Stimulated activated CD4-positive, alpha-beta T cell treated with anti-CD3 and anti-CD28 coated beads, TNF-alpha, amount 100 ng/mL, for 48 hours (primary cell): ENCODE results near the gene WDR76.
"Not testable (repeated sequence)": the region's sequence is repeated elsewhere in the genome, so short reads cannot be mapped to it uniquely, and the experiment has no call there.

Experiments
- DNase-seq, 3 donors: peaks; one replicate each; pipeline ENCODE4 v3.0.0-alpha.2; 2020; ENCODE audit warnings: low read depth in 3 of 3

WDR76 gene

DNA sequence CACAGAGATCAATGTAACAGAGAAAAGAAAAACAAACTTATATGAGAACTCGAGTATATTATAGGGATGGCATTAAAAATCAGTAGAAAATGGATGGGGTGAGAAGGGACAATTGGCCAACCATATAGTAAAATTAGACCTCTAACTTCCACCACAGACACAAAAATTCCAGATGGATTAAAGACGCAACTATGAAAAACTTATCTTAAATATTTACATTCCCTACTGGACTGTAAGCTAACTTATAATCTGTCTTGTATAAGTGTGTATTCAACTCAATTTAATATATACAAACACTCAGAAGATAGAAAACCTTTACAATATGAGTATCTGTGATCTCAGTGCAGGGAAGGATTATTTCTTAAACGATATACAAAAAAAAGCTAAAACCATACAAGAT, 5.3 kb upstream of the WDR76 start:
- no peak for DNase-seq

GRCh38 chr15:43824302-43825246, 2.2 kb upstream of the WDR76 start, which contains the start of gene MFAP1:
MFAP1 (minus strand) TSS chr15:43824690; CDS start chr15:43824569, 121 bp downstream.
- peak; percentile 84 to 90 (median 88) for DNase-seq

DNA sequence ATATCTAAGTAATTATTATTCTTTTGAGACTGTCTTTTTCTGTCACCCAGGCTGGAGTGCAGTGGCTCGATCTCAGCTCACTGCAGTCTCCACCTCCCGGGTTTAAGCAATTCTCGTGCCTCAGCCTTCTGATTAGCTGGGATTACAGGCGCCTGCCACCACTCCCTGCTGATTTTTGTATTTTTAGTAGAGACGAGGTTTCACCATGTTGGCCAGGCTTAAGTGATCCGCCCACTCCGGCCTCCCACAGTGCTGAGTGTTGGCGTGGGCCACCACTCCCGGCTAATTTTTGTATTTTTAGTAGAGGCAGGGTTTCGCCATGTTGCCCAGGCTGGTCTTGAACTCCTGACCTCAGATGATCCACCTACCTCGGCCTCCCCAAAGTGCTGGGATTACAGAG, 1.5 kb upstream of the WDR76 start:
- DNase-seq: not testable (repeated sequence)

DNA sequence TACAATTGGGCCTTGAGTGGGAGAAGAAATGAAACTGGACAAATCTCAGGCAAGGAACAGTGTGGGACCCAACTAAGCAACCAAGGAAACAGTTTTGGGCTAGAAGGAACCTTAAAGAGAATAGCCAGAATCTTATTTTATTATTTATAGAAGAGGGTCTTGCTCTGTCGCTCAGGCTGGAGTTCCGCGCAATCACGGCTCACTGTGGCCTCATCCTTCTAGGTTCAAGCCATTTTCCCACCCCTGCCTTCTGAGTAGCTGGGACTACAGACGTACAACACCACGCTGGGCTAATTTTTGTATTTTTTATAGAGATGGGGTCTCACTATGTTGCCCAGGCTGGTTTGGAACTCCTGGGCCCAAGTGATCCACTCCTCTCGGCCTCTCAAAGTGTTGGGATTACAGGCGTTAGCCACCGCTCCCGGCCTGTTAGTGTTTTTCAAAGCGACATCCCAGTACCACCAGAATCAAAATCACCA, 734 bp upstream of the WDR76 start:
- no peak for DNase-seq

DNA sequence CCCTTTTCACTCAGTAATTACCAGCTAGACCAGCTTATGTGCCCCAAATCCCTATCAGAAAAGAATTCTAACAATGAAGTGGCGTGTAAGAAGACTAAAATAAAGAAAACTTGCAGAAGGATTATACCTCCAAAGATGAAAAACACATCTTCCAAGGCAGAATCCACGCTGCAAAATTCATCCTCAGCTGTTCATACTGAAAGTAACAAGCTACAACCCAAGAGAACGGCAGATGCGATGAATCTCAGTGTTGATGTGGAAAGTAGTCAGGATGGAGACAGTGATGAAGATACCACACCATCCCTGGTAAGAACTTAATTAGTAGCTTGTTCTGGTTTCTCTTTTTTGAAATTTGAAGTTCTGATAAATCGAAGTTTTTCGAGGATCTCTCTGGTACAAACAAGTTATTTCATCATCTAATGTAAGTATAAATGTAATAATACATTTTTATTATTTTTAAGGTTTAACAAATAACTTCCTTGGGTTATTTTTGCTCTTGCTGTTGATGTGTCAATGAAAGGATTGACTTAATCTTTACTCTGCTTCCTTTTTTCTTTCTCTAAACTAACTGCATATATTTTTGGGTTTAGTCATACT, 1.4 kb downstream of the WDR76 start:
- peak in 1 of 3 donors; percentile 12 for DNase-seq

DNA sequence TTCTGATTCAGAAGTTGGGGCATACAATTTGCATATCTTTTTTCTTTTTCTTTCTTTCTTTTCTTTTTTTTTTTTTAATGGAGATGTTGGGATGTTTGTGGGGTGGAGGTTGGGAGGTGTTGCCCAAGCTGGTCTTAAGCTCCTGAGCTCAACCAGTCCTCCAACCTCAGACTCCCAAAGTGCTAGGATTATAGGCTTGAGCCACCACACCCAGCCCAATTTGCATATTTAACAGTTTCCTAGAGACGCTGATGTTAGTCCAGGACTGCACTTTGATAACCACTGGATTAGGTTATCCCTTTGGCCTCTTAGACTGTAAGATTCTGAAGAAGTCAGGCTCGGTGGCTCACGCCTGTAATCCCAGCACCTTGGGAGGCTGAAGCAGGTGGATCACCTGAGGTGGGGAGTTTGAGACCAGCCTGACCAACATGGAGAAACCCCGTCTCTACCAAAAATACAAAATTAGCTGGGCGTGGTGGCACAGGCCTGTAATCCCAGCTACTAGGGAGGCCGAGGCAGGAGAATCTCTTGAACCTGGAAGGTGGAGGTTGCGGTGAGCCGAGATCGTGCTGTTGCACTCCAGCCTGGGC, 3.2 kb downstream of the WDR76 start:
- not testable (repeated sequence) for DNase-seq

- not testable (repeated sequence) for DNase-seq
Measured at GRCh38 chr15:43830691-43831275, 4.0 kb downstream of the WDR76 start.

- DNase-seq: not testable (repeated sequence)
Measured at GRCh38 chr15:43831519-43832052, 4.8 kb downstream of the WDR76 start.

DNA sequence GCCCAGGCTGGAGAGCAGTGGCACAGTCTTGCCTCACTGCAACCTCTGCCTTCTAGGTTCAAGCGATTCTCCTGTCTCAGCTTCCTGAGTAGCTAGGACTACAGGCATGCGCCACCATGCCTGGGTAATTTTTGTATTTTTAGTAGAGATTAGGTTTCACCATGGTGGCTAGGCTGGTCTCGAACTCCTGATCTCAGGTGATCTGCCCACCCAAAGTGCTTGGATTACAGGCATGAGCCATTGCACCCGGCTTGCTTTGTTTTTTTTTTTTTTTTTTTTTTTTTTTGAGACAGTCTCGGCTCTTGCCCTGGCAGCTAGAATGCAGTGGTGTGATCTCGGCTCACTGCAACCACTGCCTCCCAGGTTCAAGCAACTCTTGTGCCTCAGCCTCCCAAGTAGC, 5.7 kb downstream of the WDR76 start:
- not testable (repeated sequence) for DNase-seq

GRCh38 chr15:43845421-43845820, 18.6 kb downstream of the WDR76 start:
- no peak for DNase-seq

GRCh38 chr15:43851251-43851650, 24.4 kb downstream of the WDR76 start:
- no peak for DNase-seq

- no peak for DNase-seq
Measured at GRCh38 chr15:43852607-43853006, 25.8 kb downstream of the WDR76 start.

DNA sequence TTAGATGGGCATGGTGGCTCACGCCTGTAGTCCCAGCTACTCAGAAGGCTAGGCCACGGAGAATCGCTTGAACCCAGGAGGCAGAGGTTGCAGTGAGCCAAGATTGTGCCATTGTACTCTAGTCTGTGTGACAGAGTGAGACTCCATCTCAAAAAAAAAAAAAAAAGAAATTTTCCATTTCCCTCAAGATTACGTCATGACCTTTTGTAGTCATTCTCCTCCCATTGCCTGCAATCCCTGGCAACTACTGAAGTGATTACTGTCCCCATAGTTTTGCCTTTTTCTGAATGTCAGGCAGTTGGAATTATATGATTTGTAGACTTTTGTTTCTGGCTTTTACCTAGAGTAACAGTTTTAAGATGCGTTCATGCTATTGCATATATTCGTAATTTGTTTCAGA, 28.0 kb downstream of the WDR76 start:
- DNase-seq: no peak

DNA sequence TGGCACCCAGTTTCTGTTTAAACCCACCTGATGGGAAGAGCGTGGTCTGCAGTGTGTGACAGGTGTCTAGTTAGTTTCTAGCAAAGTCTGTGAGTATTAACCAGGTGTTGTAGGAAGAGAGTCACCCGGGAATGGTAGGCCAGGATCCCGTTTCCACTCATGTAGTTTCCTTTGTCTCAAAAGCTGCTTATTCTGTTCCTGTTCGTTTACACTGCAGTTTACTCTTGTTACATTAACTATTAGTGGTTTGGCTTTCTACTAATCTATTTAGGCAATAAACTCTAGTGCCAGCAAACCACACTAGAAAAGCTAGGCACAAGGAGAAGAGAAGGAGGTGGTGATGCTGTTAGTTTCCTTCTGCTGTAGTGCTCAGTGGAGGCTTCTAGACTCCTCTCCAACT, 32.7 kb downstream of the WDR76 start:
- DNase-seq: no peak

- not testable (repeated sequence) for DNase-seq
Measured at GRCh38 chr15:43866636-43867035, 39.8 kb downstream of the WDR76 start.

GRCh38 chr15:43867096-43867495, 40.3 kb downstream of the WDR76 start:
- DNase-seq: no peak

DNA sequence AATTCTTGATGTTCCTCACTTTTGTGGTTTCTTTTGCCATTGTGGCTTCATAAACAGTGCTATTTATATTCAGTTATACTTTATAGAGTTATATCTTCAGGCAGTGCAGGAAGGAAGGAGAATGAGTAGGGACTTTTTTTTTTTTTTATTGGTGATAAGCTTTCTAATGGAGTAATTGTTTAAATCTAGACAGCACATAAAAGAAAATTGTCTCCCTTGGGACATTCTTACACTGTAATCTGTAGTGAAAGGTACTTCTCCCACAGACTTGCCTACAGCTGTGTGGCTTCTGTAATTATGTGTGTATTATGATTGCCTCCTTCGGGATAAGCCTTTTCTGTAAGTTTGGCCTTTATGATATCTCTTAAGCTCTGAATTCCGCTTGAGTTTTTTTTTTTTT, 41.6 kb downstream of the WDR76 start:
- DNase-seq: no peak

DNA sequence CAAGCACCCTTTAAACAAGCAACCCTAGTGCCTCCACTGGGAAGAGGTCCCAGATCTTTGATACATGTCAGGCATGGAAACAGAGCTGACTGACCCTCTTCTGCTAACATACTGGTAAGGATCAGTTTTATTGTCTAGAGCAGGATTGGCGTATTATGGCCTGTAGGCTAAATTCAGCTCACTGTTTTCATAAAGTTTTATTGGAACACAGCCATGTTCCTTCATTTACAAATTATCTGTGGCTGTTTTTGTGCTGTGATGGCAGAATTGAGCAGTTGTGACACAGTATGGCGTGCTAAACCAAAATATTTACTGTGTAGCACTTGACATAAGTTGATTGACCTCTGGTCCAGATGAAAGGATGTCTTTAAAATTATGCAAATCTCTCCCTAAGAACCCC, 45.0 kb downstream of the WDR76 start:
- DNase-seq: no peak

DNA sequence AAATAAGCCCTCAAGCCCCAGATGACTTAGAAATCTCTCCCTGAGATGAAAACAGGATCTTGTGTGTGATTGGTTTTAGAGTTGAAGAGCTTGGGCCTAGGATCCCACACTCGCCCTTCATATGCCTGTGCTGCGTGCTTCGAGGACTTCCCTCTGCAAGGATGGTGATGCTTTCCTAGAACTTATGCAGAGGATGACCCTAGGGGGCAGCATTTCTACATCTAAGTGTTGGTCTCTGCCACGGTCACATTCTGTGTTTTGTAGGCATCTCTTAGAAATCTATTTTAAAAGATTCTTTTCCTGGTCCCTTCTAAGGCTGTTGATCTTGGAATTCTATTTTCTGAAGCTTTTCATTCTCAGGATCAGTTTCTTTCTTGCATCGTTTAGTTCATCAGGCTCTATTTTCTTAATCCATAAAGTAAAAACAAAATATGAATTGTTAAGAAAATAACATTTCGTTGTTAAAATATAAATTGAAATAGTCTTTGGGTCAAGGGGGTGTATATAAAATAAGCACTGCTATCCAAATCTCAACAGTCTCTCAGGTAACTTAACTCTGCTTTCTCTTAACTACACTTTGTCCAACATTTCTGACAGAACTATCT, 45.7 kb downstream of the WDR76 start:
- DNase-seq: no peak

- no peak for DNase-seq
Measured at GRCh38 chr15:43873651-43874050, 46.8 kb downstream of the WDR76 start.

DNA sequence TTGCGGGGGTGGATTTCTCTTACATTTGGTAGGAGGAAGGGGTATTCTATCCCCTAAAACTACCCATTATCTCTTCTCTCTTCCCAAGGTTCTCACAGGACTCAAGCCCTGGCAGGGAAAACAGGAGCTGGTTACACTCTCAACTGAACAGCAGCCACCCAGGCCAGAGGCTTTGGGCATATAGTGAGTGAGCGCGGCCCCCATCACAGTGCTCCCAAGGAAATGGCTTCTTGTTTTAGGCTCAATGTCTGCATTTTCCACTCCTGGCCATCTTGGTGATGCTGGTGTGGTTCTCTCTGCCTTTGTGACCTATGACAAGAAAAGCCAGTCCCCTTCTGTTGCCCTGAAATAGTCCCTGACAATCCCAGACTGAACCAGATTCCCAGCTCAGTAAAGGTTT, 50.1 kb downstream of the WDR76 start:
- no peak for DNase-seq
